ENCODE results near the gene APBB3. TPM values are rescaled to one million over a fixed set of nuclear protein-coding genes. Genes with fewer than 3 reads are reported as not detected.

Gene APBB3
- total and polyA plus RNA-seq, 9 of the 15 experiments (the other 6 are each of a cell fraction or from before 2014, with no cell fraction given), result 0.17 to 24.3 (median 9.5) TPM

DNA sequence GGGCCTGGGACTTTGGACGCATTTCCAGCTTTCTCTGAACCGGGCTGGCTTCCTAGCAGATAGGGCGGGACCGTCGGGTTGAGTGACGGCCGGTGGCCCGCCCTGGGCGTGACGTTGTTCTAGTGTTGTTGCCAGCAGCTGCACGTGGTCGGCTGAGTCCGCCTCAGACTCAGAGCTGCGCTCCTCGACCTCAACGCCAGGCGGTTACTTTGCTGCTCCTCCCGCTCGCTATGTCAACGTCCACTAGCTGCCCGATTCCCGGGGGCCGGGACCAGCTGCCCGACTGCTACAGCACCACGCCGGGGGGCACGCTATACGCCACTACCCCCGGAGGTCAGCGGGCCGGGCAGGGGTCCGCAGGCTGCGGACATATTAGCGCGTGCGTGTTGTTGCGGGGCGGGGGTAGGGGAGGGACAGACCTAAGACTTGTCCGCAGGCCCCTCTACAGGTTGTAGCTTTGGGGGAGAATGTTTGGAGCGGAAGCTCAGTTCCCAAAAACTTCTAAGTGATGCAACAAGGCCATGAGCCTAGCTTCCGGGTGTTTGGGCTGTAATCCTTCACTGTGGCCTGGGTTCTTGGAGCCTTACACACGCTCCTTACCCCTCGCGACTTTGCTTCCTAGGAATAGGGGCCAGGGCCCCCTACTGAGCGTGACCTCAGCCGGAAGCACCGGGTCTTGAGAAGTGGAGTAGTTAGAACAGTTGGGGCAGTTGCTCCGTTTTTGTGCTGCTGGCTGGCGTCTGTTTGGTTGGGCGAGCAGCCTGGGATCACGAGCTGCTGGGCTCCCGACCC, 16.7 kb downstream of the APBB3 start, which contains the start of gene EIF4EBP3 (continued):
- TF ChIP-seq NONO (IDR thresholded peaks at IDR 0.05; ENCODE audit: low read depth in 2 of 2, low read length in 1 of 2) (no peak), ATF7 (IDR thresholded peaks at IDR 0.05) (peak; percentile 66), ZNF57 (CRISPR knock-in tag; IDR thresholded peaks at IDR 0.05) (no peak), ZNF12 (CRISPR knock-in tag; IDR thresholded peaks at IDR 0.05) (0 out of 2 replicates have a peak, but pooled peaks have one; percentile 46), RFX7 (CRISPR knock-in tag; IDR thresholded peaks at IDR 0.05) (no peak), CBFB (CRISPR knock-in tag; IDR thresholded peaks at IDR 0.05) (0 out of 2 replicates have a peak, but pooled peaks have one; percentile 9), ZNF121 (CRISPR knock-in tag; conservative IDR thresholded peaks at IDR 0.05) (no peak), PRMT5 (CRISPR knock-in tag; IDR thresholded peaks at IDR 0.05) (no peak), GABPB2 (CRISPR knock-in tag; conservative IDR thresholded peaks at IDR 0.05) (no peak), PHF21A (IDR thresholded peaks at IDR 0.05; ENCODE audit: borderline replicate concordance, low read depth) (no peak), CBFA2T2 (conservative IDR thresholded peaks at IDR 0.05) (no peak), ZNF551 (CRISPR knock-in tag; IDR thresholded peaks at IDR 0.05) (no peak), RBFOX2 (IDR thresholded peaks at IDR 0.05; ENCODE audit: low read depth, low read length) (peak; percentile 88), ZKSCAN1 (IDR thresholded peaks at IDR 0.05; ENCODE audit: low read depth, low read length) (no peak), PHB (CRISPR knock-in tag; IDR thresholded peaks at IDR 0.05) (no peak)
- TF ChIP-seq, protein P1, sequence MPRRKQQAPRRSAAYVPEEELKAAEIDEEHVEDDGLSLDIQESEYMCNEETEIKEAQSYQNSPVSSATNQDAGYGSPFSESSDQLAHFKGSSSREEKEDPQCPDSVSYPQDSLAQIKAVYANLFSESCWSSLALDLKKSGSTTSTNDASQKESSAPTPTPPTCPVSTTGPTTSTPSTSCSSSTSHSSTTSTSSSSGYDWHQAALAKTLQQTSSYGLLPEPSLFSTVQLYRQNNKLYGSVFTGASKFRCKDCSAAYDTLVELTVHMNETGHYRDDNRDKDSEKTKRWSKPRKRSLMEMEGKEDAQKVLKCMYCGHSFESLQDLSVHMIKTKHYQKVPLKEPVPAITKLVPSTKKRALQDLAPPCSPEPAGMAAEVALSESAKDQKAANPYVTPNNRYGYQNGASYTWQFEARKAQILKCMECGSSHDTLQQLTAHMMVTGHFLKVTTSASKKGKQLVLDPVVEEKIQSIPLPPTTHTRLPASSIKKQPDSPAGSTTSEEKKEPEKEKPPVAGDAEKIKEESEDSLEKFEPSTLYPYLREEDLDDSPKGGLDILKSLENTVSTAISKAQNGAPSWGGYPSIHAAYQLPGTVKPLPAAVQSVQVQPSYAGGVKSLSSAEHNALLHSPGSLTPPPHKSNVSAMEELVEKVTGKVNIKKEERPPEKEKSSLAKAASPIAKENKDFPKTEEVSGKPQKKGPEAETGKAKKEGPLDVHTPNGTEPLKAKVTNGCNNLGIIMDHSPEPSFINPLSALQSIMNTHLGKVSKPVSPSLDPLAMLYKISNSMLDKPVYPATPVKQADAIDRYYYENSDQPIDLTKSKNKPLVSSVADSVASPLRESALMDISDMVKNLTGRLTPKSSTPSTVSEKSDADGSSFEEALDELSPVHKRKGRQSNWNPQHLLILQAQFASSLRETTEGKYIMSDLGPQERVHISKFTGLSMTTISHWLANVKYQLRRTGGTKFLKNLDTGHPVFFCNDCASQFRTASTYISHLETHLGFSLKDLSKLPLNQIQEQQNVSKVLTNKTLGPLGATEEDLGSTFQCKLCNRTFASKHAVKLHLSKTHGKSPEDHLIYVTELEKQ (CRISPR knock-in tag; IDR thresholded peaks at IDR 0.05), result no peak
- TF ChIP-seq, protein P2, sequence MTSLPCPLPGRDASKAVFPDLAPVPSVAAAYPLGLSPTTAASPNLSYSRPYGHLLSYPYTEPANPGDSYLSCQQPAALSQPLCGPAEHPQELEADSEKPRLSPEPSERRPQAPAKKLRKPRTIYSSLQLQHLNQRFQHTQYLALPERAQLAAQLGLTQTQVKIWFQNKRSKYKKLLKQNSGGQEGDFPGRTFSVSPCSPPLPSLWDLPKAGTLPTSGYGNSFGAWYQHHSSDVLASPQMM (CRISPR knock-in tag; IDR thresholded peaks at IDR 0.05), result no peak
- TF ChIP-seq, protein P3, sequence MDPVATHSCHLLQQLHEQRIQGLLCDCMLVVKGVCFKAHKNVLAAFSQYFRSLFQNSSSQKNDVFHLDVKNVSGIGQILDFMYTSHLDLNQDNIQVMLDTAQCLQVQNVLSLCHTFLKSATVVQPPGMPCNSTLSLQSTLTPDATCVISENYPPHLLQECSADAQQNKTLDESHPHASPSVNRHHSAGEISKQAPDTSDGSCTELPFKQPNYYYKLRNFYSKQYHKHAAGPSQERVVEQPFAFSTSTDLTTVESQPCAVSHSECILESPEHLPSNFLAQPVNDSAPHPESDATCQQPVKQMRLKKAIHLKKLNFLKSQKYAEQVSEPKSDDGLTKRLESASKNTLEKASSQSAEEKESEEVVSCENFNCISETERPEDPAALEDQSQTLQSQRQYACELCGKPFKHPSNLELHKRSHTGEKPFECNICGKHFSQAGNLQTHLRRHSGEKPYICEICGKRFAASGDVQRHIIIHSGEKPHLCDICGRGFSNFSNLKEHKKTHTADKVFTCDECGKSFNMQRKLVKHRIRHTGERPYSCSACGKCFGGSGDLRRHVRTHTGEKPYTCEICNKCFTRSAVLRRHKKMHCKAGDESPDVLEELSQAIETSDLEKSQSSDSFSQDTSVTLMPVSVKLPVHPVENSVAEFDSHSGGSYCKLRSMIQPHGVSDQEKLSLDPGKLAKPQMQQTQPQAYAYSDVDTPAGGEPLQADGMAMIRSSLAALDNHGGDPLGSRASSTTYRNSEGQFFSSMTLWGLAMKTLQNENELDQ (CRISPR knock-in tag; IDR thresholded peaks at IDR 0.05; ENCODE audit: borderline replicate concordance), result no peak
- TF ChIP-seq, protein P4, sequence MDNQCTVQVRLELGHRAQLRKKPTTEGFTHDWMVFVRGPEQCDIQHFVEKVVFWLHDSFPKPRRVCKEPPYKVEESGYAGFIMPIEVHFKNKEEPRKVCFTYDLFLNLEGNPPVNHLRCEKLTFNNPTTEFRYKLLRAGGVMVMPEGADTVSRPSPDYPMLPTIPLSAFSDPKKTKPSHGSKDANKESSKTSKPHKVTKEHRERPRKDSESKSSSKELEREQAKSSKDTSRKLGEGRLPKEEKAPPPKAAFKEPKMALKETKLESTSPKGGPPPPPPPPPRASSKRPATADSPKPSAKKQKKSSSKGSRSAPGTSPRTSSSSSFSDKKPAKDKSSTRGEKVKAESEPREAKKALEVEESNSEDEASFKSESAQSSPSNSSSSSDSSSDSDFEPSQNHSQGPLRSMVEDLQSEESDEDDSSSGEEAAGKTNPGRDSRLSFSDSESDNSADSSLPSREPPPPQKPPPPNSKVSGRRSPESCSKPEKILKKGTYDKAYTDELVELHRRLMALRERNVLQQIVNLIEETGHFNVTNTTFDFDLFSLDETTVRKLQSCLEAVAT (IDR thresholded peaks at IDR 0.05), result no peak
- TF ChIP-seq, protein P5, sequence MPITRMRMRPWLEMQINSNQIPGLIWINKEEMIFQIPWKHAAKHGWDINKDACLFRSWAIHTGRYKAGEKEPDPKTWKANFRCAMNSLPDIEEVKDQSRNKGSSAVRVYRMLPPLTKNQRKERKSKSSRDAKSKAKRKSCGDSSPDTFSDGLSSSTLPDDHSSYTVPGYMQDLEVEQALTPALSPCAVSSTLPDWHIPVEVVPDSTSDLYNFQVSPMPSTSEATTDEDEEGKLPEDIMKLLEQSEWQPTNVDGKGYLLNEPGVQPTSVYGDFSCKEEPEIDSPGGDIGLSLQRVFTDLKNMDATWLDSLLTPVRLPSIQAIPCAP (CRISPR knock-in tag; IDR thresholded peaks at IDR 0.05; ENCODE audit: borderline replicate concordance), result no peak

Data from K562 (cell line).